Muscle of arm (tissue), 12 donors: ENCODE data around the gene SAMD11. TPM values are rescaled to one million over a fixed set of nuclear protein-coding genes. Genes with fewer than 3 reads are reported as not detected.

Source experiments
- DNase-seq: peaks from one replicate; pipeline ENCODE4 v3.0.0-alpha.2; 2013
- polyA plus RNA-seq, 12 donors: library from polyadenylated mRNA; unstranded; fragments of 120-200 nt; gene quantifications; one replicate each; pipeline ENCODE4 v1.2.1, GENCODE V29; 2013; ENCODE audit not compliant: insufficient read length in 12 of 12

Gene SAMD11
- polyA plus RNA-seq, 12 donors: 2.1 to 23.0 (median 4.0) TPM; not detected in 1

- no peak for DNase-seq
Observed at GRCh38 chr1:962381-963300, 38.9 kb downstream of the SAMD11 start.

GRCh38 chr1:963301-963651 is 39.6 kb downstream of the SAMD11 start:
- DNase-seq: no peak

GRCh38 chr1:963746-964525 is 40.2 kb downstream of the SAMD11 start:
- no peak for DNase-seq

- DNase-seq: no peak
Observed at GRCh38 chr1:964691-965525, 41.2 kb downstream of the SAMD11 start.

- no peak for DNase-seq
Observed at GRCh38 chr1:965526-966134, 41.9 kb downstream of the SAMD11 start.

GRCh38 chr1:966135-966703 is 42.5 kb downstream of the SAMD11 start, which contains the start of gene PLEKHN1:
Gene PLEKHN1 (plus strand): TSS chr1:966482. CDS start chr1:966532, 50 bp downstream.
- no peak for DNase-seq

GRCh38 chr1:966704-967300 is 43.1 kb downstream of the SAMD11 start:
- DNase-seq: no peak

- DNase-seq: no peak
Observed at GRCh38 chr1:967466-968343, 44.0 kb downstream of the SAMD11 start.

GRCh38 chr1:969260-969855 is 45.6 kb downstream of the SAMD11 start:
- no peak for DNase-seq

GRCh38 chr1:970242-970972 is 46.7 kb downstream of the SAMD11 start:
- DNase-seq: no peak

GRCh38 chr1:970973-971730 is 47.4 kb downstream of the SAMD11 start:
- DNase-seq: no peak

GRCh38 chr1:971751-972506 is 48.2 kb downstream of the SAMD11 start:
- DNase-seq: no peak

GRCh38 chr1:972726-973458 is 49.2 kb downstream of the SAMD11 start:
- no peak for DNase-seq

- no peak for DNase-seq
Observed at GRCh38 chr1:973459-974292, 50.0 kb downstream of the SAMD11 start.

GRCh38 chr1:974293-974640 is 50.5 kb downstream of the SAMD11 start:
- DNase-seq: no peak
